Immature natural killer cell (primary cell): ENCODE measurements around the gene ACOX3. TPM values are rescaled to one million over a fixed set of nuclear protein-coding genes. Genes with fewer than 3 reads are reported as not detected.
"Not testable (repeated sequence)": the region's sequence is repeated elsewhere in the genome, so short reads cannot be mapped to it uniquely, and the experiment has no call there.

Experiments used
- DNase-seq, 3 donors: peaks; one replicate each; pipeline ENCODE4 v3.0.0; 2022; ENCODE audit warnings: mixed read lengths in 1 of 3
- H3K27ac Mint-ChIP-seq, 6 donors: one replicate each; pipeline ENCODE4 v1.8.0; 2020; ENCODE audit warnings: mixed read lengths in 6 of 6, mild to moderate bottlenecking in 5 of 6, inconsistent platforms in 4 of 6, moderate library complexity in 3 of 6
- H3K27me3 Mint-ChIP-seq, 3 donors: one replicate each; pipeline ENCODE4 v1.8.0; 2020 to 2021; ENCODE audit warnings: low read depth in 3 of 3, mild to moderate bottlenecking in 3 of 3, mixed read lengths in 3 of 3, moderate library complexity in 3 of 3, inconsistent platforms in 1 of 3
- H3K36me3 Mint-ChIP-seq, 3 donors: one replicate each; pipeline ENCODE4 v1.8.0; 2020; ENCODE audit warnings: mixed read lengths in 3 of 3, inconsistent platforms in 2 of 3, mild to moderate bottlenecking in 2 of 3
- H3K4me1 Mint-ChIP-seq, 2 donors: one replicate each; pipeline ENCODE4 v1.8.0; 2020; ENCODE audit warnings: inconsistent platforms in 2 of 2, mild to moderate bottlenecking in 2 of 2, mixed read lengths in 2 of 2, moderate library complexity in 1 of 2
- H3K4me3 Mint-ChIP-seq, 5 donors: one replicate each; pipeline ENCODE4 v1.8.0; 2020; ENCODE audit warnings: mild to moderate bottlenecking in 5 of 5, mixed read lengths in 5 of 5, inconsistent platforms in 3 of 5, moderate library complexity in 3 of 5
- H3K9me3 Mint-ChIP-seq, 6 donors: one replicate each; pipeline ENCODE4 v1.8.0; 2020; ENCODE audit warnings: mild to moderate bottlenecking in 6 of 6, mixed read lengths in 6 of 6, inconsistent platforms in 4 of 6, moderate library complexity in 3 of 6
- polyA plus RNA-seq, 3 donors: library from polyadenylated mRNA; unstranded; fragments of 300-500 nt; fragmentation: Illumina TruSeq; gene quantifications; one replicate each; pipeline ENCODE4 v1.2.3, GENCODE V29; 2021

The ACOX3 gene
- polyA plus RNA-seq, 3 donors from 2014 or later, result 11.3 to 15.9 (median 15.8) TPM

DNA sequence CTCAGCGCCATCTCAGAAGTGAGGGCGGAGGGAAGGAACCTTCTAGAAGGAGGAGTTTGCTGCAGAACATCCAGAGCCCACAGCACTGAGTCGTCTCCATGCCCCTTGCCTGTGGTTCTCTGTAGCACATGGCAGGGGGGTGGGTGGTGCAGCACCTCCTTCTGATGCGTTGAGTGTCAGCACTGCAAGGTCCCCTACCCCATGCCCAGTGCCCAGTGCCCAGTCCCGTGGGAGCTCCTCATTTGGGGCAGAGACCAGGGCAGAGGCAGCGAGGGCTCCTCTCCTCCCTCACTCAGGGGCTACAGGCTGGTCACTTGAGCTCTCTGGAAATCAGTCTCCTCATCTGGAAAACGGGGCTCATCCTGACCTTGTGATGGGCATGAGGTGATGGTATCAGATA lies 92.9 kb downstream of the ACOX3 start:
- no peaks in the 10 kb centered on the region for H3K4me1 Mint-ChIP-seq
- H3K36me3 Mint-ChIP-seq, result no peaks in the 10 kb centered on the region
- H3K9me3 Mint-ChIP-seq, result peaks cover 0 to 2% (median 0%) of the 10 kb centered on the region in 6 donors
- peaks cover 0 to 3% (median 0%) of the 10 kb centered on the region in 3 donors for H3K27me3 Mint-ChIP-seq
- H3K27ac Mint-ChIP-seq, result no peak overlapping the region
- no peak overlapping the region for H3K4me3 Mint-ChIP-seq
- no peak for DNase-seq

DNA sequence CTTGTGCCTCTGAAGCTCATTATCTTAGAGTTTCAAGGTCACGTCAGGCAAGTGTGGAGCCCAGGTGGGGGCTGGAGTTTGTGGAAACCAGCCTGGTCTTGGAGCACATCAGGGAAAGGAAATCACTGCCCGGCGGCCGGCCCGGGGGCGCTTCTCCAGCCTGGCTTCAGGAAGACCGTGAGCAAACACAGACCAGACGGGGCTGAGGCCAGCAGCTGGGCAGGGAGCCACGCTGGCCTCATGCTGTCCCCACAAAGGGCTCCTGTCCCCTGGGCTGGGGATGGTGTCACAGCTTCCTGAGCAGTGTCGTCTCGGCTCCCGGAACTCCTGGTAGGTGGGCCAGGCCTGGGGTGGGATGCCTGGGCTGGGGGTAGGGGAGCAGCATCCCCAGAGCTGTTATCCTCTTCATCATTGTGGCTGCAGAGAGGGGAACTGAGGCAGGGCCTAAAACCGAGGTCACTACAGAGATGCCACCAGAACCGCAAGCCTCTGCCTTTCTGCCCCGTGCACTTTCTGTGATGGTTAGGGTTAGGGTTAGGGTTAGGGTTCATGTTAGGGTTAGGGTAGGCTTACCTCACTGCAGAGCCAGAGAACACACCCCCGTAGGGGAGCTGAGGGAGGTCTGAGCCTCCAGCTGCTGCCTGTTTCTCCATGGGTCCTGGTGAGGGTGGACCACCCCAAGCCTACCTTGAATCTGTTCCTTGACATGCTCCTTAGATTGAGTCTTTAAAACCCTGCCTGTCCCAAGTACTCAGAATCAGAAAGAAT lies 93.5 kb downstream of the ACOX3 start:
- Mint-ChIP-seq H3K9me3 (peaks cover 0 to 2% (median 0%) of the 10 kb centered on the region in 6 donors), H3K4me3 (no peak overlapping the region)

DNA sequence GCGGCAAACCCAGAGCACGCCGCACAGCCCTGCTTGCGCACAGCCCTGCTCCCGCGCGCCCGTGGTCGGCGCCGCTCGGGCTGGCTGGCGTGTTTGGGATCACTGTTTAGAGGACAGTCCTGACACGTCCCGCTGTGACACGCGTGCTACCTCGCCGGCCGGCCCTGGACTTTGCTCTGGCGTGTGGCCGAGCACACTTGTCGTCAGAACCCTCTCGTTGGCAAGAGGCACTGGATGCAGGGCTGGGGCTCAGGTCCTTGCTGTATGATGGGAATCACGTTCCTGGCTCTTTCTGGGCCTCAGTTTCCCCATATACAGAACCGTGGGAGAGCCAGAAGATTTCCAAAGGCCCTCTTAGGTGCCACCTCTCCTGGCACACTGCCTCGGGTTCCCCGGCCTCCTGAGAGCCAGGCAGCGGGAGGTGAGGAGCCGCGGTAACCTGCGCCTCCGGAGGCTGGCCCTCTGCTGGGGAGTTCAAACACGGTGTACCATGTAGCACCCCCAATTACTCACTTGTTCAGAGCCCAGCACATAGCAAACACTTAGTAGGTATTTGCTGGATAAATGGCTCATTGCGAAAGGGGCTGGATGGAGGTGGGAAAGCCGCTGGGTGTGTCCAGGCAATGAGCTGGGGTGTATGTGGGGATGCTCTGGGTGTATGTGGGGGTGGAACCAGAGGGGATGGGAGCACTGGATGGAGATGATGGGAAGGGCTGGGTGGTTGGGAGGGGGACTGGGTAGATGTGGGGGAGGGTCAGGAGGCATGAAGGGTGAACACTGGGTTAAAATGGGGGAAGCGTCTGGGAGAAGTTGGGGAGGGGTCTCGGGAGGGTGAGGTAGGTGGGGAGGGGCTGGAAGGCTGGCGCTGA lies 94.3 kb downstream of the ACOX3 start:
- DNase-seq, result no peak
- H3K27me3 Mint-ChIP-seq, result peaks cover 0 to 3% (median 0%) of the 10 kb centered on the region in 3 donors
- peaks cover 0 to 3% (median 0%) of the 10 kb centered on the region in 6 donors for H3K9me3 Mint-ChIP-seq
- no peak overlapping the region for H3K4me3 Mint-ChIP-seq
- H3K27ac Mint-ChIP-seq, result no peak overlapping the region
- H3K4me1 Mint-ChIP-seq, result no peaks in the 10 kb centered on the region
- H3K36me3 Mint-ChIP-seq, result no peaks in the 10 kb centered on the region

More for the DNA sequence above, 93.5 kb downstream of the ACOX3 start:
- no peaks in the 10 kb centered on the region for H3K36me3 Mint-ChIP-seq
- H3K4me1 Mint-ChIP-seq, result no peaks in the 10 kb centered on the region
- peaks cover 0 to 3% (median 0%) of the 10 kb centered on the region in 3 donors for H3K27me3 Mint-ChIP-seq
- H3K27ac Mint-ChIP-seq, result no peak overlapping the region
- DNase-seq, result no peak

DNA sequence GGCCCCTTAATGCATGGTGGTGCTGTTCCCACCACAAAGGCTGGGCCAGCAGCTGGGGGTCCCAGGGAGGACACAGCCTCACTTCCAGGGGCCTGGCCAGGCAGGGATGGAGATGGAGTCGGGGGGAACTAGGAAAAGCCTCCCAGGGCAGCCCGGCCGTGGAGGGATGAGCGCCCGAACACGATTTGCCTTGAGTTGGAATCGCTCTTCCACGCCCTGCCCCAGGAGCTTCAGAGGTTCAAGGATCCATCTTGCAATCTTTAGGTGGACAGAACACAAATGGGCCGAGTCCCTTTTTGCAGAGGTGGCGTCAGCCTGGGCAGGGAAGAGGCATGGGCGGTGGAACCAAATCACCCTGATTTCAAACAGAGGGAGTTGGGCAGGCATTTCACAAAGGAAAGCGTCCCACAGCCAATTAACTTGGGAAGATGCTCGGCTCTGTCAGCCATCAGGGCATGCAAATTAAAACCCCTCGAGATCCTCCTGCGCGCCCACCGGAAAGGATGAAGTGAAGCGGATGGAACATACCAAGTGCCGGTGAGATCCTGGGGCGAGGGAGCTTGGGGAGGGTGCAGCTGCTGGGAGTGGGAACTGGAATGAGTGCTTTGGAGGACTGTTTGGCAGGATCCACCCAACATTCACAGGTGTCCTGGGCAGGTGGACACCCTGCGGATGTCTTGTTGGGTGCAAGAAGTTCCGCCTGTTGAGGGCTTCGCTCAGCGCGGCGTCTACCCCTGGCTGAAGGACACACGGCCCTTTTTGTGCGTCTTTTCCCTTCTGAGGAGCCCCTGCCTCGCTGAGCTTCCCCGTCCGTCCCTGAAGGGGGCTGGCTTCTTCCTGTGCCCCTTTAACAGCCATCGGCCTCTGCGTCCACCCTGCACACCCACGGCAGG lies 95.2 kb downstream of the ACOX3 start:
- no peak overlapping the region for H3K27ac Mint-ChIP-seq
- no peaks in the 10 kb centered on the region for H3K36me3 Mint-ChIP-seq
- H3K4me1 Mint-ChIP-seq, result no peaks in the 10 kb centered on the region
- DNase-seq, result no peak
- peaks cover 0 to 2% (median 0%) of the 10 kb centered on the region in 3 donors for H3K27me3 Mint-ChIP-seq
- no peak overlapping the region for H3K4me3 Mint-ChIP-seq
- peaks cover 0 to 3% (median 0%) of the 10 kb centered on the region in 6 donors for H3K9me3 Mint-ChIP-seq

DNA sequence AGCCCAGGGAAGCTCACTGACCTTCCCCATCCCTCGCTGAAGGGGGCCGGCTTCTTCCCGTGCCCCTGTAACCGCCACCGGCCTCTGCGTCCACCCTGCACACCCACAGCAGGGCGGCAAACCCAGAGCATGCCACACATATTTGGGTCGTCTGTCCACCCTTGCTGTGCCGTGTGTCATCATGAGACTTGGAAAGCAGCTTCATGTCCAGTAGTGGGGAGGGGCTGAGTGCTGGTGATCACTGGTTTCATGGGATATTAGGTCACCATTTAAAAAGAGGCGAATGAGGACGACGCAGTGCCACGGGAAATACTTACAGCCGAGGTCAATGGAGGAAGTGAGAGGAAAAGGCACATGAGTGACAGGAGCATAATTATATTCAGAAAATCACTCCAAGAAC lies 96.1 kb downstream of the ACOX3 start:
- H3K4me1 Mint-ChIP-seq, result no peaks in the 10 kb centered on the region
- no peak overlapping the region for H3K4me3 Mint-ChIP-seq
- H3K27me3 Mint-ChIP-seq, result peaks cover 0 to 2% (median 0%) of the 10 kb centered on the region in 3 donors
- peaks cover 0 to 2% (median 0%) of the 10 kb centered on the region in 6 donors for H3K9me3 Mint-ChIP-seq
- no peaks in the 10 kb centered on the region for H3K36me3 Mint-ChIP-seq
- DNase-seq, result no peak
- H3K27ac Mint-ChIP-seq, result no peak overlapping the region

DNA sequence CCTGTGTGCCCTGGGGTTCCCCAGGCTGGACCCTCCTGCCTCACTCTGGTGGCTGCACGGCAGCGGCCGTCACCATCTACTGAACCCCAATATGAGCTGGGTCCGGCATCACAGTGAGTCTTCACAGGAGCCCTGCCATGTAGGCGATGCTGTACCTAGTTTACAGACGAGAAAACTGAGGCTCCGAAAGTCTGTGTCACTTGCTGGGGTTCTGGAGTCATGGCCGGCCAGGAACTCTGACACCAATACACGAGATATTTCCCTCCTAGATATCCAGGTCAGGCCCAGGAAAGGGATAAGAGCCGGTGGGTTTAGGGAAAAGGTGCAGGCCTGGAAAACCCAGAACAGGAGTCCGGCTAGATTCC lies 96.6 kb downstream of the ACOX3 start:
- Mint-ChIP-seq H3K4me3 (no peak overlapping the region), H3K9me3 (peaks cover 0 to 2% (median 0%) of the 10 kb centered on the region in 6 donors), H3K27ac (no peak overlapping the region), H3K4me1 (no peaks in the 10 kb centered on the region), H3K27me3 (peaks cover 0 to 2% (median 0%) of the 10 kb centered on the region in 3 donors), H3K36me3 (no peaks in the 10 kb centered on the region)
- no peak for DNase-seq

DNA sequence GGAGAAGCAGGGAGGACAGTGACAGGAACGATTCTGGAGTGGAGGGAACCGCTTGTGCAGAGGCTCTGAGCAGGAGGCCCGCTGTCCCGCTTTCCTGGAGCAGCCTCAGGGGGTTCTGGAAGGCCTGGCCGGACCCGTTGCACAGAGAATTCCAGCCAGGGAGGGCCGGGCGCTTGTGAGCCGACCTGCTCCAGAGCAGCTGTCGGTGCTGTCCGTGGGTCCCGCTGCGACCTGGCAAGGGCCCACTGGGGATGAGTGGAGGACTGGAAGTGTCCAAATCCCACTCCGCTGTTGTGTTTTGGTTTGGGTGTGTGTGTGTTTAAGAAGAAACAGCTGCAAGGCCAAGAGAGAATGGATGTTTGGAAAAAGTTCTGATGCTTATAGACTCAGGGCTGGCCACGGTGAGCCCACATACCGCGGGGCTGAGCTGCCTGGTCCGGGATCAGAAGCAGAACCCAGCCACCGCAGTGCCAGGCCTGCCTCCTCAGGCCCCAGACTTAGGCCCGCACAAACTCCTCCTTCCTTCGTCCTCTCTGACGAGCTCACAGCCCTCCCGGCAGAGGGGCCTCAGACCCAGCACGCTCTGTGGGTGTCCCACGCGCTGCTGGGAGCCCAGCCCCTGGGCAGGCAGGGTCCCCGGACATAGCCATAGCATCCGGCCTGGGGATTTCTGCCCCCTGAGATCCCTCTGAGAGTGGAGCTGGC lies 97.1 kb downstream of the ACOX3 start:
- peaks cover 0 to 2% (median 1%) of the 10 kb centered on the region in 3 donors for H3K27me3 Mint-ChIP-seq
- H3K36me3 Mint-ChIP-seq, result no peaks in the 10 kb centered on the region
- H3K27ac Mint-ChIP-seq, result no peak overlapping the region
- H3K4me3 Mint-ChIP-seq, result no peak overlapping the region
- no peak for DNase-seq
- H3K9me3 Mint-ChIP-seq, result peaks cover 0 to 2% (median 0%) of the 10 kb centered on the region in 6 donors
- no peaks in the 10 kb centered on the region for H3K4me1 Mint-ChIP-seq

DNA sequence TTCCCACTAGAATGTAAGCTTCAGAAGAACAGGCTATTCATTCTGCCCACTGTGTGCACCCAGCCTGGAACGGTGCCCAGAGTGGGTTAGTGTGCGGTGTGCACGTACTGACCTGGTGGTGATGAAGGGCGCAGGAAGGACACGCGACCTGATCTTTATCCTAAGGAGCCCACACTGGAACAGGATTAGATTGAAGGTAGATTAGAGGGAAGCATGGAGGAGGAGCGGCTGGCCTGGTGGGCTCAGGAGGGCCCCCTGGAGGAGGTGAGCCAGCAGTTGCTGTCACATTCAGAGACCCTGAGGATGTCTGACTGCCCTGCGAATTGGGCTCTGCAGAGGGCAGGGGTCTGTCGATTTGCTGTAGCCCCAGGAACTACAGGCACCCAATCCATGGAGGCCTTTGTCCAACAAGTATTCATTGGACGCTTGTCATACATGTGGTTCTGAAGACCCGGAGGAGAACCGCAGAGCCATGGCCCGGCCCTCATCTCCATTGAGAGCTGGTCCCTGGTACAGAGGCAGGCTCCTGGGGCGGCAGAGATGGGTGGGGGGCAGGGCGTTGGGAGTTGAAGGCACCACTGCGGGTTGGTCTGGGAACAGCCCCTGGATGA lies 97.8 kb downstream of the ACOX3 start:
- DNase-seq, result no peak
- Mint-ChIP-seq H3K4me1 (no peaks in the 10 kb centered on the region), H3K36me3 (no peaks in the 10 kb centered on the region), H3K27ac (no peak overlapping the region), H3K4me3 (no peak overlapping the region), H3K9me3 (peaks cover 0 to 2% (median 0%) of the 10 kb centered on the region in 6 donors), H3K27me3 (peaks cover 0 to 2% (median 1%) of the 10 kb centered on the region in 3 donors)

DNA sequence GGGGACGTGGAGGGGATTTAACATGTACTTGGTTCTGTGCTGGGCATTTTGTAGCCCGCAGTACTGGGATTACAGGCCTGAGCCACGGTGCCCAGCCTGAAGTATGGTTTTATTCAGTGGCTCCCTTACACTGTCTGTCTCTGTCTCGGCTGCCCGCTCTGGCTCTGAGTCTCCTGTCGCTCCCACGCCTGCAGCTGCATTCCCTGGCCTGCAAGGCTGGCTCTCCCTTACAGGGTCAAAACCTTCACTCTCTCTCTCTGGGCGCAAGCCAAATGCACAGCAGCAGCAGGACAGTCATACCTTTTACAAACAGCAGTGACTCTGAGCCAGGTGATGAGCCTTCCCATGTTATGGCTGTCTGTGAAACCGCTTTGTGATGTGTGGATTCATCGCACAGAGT lies 98.8 kb downstream of the ACOX3 start:
- Mint-ChIP-seq H3K4me1 (no peaks in the 10 kb centered on the region), H3K9me3 (peaks cover 0 to 2% (median 0%) of the 10 kb centered on the region in 6 donors)

DNA sequence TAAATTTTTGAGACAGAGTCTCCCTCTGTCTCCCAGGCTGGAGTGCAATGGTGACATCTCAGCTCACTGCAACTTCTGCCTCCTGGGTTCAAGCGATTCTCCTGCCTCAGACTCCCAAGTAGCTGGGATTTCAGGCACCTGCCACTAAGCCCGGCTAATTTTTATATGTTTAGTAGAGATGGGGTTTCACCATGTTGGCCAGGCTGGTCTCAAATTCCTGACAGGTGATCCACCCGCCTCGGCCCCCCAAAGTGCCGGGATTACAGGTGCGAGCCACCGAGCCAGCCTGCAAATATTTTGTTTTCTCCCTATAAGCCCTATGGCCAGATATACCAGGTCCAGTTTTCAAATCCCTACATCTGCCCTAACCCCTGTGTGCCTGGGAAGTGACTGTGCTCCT lies 99.2 kb downstream of the ACOX3 start:
- H3K4me1 Mint-ChIP-seq, H3K9me3 Mint-ChIP-seq, H3K27ac Mint-ChIP-seq, H3K36me3 Mint-ChIP-seq, DNase-seq, H3K4me3 Mint-ChIP-seq, H3K27me3 Mint-ChIP-seq: not testable (repeated sequence)

More for the DNA sequence above, 98.8 kb downstream of the ACOX3 start:
- H3K36me3 Mint-ChIP-seq, result no peaks in the 10 kb centered on the region
- no peak overlapping the region for H3K27ac Mint-ChIP-seq
- H3K27me3 Mint-ChIP-seq, result peaks cover 0 to 2% (median 1%) of the 10 kb centered on the region in 3 donors
- no peak overlapping the region for H3K4me3 Mint-ChIP-seq
- no peak for DNase-seq

DNA sequence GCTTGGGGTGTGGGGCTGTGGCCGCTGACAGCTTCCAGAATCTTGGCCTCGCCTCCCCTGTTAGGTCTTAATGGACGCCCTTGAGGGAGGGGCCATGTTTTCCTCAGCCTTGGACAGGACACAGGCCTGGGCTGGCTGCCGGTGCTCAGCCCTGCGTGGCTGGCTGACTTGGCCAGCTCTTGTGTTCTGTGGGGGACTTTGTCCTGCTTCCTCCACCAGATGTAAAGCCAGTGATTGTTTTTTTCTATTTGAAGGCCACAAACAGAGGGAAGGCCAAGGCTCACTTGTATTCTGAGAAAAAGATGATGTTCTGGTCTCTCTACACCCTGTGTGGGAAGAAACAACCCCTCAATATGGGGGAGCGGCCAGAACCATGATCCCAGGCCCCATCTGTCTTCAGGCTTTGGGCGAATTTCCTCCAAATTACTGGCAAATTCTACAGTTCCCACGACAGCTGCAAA lies 99.7 kb downstream of the ACOX3 start:
- Mint-ChIP-seq H3K4me3 (no peak overlapping the region), H3K27ac (no peak overlapping the region), H3K9me3 (peaks cover 0 to 3% (median 0%) of the 10 kb centered on the region in 6 donors), H3K4me1 (no peaks in the 10 kb centered on the region), H3K27me3 (peaks cover 0 to 5% (median 0%) of the 10 kb centered on the region in 3 donors), H3K36me3 (no peaks in the 10 kb centered on the region)
- no peak for DNase-seq

DNA sequence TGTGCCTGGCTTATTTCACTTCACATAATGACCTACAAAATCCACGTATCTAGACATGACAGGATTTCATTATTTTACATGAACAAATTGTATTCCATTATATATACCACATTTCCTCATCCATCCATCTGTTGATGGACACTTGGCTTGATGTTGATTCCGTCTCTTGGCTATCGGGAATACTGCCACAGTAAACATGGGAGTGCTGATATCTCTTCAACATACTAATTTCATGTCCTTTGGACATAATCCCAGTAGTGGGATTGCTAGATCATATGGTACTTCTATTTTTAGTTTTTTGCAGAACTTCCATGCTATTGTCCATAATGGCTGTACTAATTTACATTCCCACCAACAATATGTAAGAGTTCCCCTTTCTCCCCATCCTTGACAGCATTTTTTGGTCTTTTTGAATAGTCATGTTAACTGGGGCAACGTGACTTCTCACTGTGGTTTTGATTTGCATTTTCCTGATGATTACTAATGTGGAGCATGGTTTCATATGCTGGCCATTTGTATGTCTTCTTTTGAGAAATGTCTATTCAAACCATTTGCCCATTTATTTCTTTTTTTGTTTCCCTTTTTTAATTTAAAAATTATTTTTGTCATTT lies 102.1 kb downstream of the ACOX3 start:
- no peaks in the 10 kb centered on the region for H3K4me1 Mint-ChIP-seq
- H3K27ac Mint-ChIP-seq, result no peak overlapping the region
- no peak for DNase-seq
- H3K27me3 Mint-ChIP-seq, result peaks cover 0 to 5% (median 0%) of the 10 kb centered on the region in 3 donors
- H3K4me3 Mint-ChIP-seq, result no peak overlapping the region
- H3K36me3 Mint-ChIP-seq, result no peaks in the 10 kb centered on the region
- H3K9me3 Mint-ChIP-seq, result peaks cover 0 to 5% (median 0%) of the 10 kb centered on the region in 6 donors
